GM19035 (cell line): Measurements from ENCODE around the gene NAT8L.

ENCODE experiments used
- ATAC-seq: cut with Tn5 transposase; IDR thresholded peaks from one replicate; pipeline ENCODE4 v1.9.1; 2021; ENCODE audit not compliant: unreplicated experiment

Gene NAT8L

GRCh38 chr4:2090642-2091041 lies 31.5 kb downstream of the NAT8L start:
- no peak for ATAC-seq

DNA sequence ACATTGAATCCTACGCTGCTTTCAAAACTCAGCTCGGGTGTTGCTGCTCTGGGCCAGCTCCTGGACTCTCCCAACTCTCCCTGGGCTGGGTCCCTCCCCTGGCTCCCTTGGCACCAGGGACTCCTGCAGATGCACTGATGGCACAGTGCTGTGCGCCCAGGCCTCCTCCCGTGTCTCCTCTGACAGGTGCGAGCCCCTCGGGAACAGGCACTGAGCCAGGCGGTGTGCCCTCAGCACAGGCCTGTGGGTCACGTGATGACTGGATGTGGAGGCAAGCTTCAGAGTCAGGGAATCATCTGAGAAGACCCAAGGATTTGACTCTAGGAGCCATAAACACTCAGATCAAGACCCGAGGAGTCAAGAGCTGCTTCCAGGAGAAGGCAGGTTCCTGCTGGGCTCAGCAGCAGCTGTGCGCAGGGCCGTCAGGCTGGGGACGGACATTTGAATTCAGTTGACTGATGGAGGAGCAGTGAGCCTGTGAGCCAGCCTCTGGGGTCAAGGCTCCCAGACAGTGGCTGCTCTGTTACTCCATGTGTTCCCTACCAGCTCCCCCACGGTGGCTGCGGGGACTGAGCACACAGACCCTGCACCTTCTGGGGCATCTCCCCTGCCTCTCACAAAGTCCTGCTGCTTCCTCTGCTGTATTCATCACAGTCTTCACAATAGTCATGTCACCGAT lies 33.0 kb downstream of the NAT8L start:
- ATAC-seq: no peak

GRCh38 chr4:2092669-2093053 lies 33.5 kb downstream of the NAT8L start:
- ATAC-seq: no peak

GRCh38 chr4:2093265-2093664 lies 34.1 kb downstream of the NAT8L start:
- no peak for ATAC-seq

- no peak for ATAC-seq
Measured at GRCh38 chr4:2094545-2094944, 35.4 kb downstream of the NAT8L start.

DNA sequence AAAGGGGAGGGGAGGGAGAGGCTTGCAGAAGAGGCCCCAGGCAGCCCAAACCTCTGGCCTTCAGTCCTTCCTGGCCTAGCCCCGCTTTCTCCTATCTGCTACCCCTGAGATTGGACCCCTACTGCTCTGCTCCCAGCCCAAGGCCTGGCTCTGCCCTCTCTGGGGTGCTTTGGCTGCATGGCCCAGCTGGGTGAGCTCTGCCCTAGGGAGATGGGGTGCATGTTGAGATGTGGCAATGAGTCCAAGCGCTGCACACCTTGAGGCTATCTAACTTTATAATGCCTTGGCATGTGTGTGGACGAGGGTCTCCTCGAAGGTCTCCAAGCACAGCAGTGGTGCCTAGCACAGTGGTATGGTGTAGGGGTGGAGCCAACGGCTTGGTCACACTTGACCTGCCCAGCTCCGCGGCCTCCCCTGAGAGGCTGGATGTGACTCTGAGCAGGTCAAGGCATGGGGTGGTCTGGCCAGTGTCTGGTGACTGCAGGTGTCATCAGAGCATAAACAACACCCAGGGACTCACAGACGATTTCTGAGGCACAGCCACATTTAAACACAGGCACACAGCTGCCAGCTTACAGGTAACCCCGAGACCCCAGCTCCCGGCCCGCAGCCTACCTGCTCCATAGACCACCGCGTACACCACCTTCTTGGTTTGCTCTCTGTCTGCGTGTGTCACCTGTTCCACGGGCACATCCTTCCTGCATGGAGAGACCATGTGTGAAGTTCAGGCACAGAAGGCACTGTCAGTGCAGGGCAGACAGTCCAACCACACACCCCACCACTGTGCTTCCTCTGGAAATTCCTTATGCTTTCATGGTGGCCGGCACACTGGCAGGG lies 36.3 kb downstream of the NAT8L start:
- no peak for ATAC-seq

GRCh38 chr4:2096073-2096609 lies 37.0 kb downstream of the NAT8L start:
- ATAC-seq: no peak

DNA sequence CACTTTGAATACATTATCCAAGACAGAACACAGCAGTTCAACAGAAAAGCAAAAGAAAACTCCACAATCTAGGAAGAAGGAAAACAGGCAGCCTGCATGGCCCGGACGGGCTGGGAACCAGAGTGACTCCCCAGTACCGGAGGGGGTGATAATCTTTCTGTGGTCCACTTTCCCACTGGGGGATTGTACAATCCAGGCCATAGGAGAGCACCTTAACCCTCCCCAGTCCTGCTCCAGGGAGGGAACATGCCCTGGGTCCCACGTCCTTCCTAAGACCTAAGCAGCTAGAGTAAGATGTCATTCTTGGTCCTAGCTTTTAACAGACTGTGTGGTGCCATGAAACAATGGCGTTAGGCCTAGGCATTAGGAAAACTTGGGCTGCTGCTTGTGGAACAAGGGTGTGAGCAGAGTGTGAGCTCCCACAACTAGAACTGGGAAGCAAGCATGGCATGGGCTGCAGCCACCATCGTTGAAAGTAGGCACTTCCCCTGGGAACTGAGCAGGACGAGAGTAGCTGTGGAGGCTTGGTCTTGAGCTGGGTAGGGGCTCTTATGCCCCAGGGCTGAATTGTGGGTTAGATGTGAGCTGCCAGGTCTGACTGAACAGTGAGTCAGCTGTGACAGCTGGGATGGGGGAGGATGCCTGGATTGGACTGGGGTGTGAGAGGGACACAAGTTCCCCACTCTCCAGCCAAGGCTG lies 42.4 kb downstream of the NAT8L start:
- no peak for ATAC-seq

DNA sequence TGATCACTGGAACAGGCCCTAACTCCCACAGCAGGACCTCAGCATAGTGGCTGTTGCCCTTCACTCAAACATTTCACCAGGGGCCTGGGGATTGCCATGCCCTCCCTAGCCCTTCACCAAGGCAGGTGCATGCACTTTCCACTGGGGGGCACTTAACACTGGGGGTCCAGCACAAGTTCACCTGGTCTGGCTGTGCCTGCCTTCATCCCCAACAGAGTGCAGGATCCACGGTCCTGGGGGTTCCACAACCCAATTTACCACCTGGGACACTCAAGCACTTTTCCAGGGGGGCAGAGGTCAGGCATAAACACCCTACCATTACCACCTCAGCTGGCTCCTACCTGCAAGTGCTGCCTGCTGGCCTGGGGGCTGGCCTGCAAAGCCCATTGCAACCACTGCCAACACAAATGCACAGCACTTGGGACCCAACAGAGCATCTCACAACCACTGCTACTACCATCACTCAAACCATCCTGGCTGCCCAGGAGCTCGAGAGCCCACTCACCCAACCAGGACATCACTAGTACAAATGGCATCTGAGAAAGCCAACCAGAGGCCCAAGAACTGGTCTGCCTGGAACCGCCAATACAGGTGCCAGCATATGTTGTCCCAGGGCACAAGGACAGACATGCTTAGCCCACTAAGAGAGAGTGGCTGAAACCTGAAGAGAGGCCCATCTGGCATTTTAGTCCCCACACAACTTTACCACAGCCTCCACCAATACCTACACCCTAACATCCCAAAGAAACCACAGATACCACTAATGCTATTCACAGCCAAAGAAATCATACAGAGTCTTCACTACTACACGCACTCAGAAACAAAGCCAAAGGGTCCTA lies 43.1 kb downstream of the NAT8L start:
- no peak for ATAC-seq

- ATAC-seq: no peak
Measured at GRCh38 chr4:2103127-2103842, 44.2 kb downstream of the NAT8L start.

GRCh38 chr4:2103843-2104547 lies 44.9 kb downstream of the NAT8L start:
- ATAC-seq: no peak

DNA sequence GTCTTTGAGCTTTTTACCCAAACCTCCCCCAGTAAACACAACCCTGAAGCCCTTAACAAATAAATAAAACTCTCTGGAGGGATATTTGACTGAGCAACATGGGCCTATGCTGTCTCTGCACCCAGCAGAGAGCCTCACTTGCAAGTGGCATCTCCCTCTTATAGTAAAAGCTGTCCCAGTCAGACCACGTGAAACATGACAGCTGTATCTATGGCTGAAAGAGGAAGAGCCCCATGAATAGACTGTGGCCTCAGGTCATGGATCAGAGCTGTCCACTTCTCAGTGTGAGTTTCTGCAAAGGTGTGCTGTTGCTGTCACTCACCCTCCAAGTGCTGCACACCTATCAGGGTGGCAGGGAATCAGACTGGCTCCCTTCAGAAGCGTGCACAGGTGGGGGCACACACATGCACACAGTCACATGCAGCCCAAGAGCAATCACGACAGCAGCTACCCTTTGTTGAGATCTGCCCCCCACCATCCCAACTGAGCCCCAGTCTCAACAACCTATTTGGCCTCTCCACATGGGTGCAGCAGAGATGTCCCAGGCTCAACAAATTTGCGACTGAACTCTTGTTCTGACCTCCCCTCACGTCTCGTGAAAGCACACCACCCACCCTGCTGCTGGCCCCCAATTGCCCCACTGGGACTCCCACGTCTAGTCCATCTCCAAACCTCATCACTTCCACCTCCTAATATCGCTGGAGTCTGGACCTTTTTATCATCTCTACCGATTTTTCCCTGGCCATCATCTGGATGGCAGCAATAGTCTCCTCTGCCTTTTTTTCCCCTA lies 45.6 kb downstream of the NAT8L start:
- ATAC-seq: no peak

- ATAC-seq: no peak
Measured at GRCh38 chr4:2105559-2105958, 46.4 kb downstream of the NAT8L start.

DNA sequence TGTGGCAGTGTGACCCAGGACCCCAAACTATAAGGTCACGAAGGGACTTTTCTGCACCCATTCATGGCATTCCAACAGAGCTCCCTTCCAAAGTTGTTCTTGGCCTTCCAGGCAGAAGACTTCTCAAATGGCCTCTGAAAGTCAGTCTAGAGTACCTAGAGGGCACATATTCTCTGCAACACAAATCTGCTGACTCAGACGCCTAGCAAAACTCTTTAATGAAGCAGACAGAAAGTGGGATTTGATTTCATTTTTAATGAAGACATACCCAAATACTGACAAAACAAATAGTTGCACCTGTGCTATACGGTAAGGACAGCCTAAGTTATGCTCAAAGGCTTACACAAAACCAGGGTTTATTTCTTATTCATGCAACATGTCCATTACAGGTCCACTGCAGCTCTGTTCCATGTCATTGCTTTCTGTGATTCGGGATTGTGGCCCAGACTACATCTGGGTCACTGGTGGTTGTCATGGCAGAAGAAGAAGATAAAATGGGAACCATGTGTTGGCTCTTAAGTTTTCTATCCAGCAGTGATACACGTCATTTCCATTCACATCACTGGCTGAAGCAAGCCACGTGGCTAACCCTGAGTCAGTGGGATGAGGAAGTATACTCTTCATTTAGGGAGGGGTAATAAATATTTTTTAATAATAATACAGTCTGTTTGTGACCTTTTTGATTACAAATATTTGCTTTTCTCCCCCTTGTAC lies 57.7 kb downstream of the NAT8L start:
- ATAC-seq: no peak
